ENCODE data around the gene ITPR1. TPM values are rescaled to one million over a fixed set of nuclear protein-coding genes. Genes with fewer than 3 reads are reported as not detected.

ITPR1 gene
- total RNA-seq, 2 donors from 2014 or later: 7.0 to 18.2 TPM

GRCh38 chr3:4716266-4716665 lies 223.1 kb downstream of the ITPR1 start:
- DNase-seq: no peak
- Histone ChIP-seq H3K36me3 (no peaks in the 10 kb centered on the region), H3K4me3 (no peak overlapping the region), H3K9ac (ENCODE audit: low read depth in 2 of 2, low read length in 2 of 2) (no peak overlapping the region), H3K27me3 (no peaks in the 10 kb centered on the region), H3K4me1 (peaks cover 13% of the 10 kb centered on the region), H3K27ac (no peak overlapping the region), H3K9me3 (no peaks in the 10 kb centered on the region)
- intact Hi-C loops (cut with DNase I): no loop called here
- TF ChIP-seq, protein P1, sequence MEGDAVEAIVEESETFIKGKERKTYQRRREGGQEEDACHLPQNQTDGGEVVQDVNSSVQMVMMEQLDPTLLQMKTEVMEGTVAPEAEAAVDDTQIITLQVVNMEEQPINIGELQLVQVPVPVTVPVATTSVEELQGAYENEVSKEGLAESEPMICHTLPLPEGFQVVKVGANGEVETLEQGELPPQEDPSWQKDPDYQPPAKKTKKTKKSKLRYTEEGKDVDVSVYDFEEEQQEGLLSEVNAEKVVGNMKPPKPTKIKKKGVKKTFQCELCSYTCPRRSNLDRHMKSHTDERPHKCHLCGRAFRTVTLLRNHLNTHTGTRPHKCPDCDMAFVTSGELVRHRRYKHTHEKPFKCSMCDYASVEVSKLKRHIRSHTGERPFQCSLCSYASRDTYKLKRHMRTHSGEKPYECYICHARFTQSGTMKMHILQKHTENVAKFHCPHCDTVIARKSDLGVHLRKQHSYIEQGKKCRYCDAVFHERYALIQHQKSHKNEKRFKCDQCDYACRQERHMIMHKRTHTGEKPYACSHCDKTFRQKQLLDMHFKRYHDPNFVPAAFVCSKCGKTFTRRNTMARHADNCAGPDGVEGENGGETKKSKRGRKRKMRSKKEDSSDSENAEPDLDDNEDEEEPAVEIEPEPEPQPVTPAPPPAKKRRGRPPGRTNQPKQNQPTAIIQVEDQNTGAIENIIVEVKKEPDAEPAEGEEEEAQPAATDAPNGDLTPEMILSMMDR (IDR thresholded peaks at IDR 0.05): no peak

- no peak for DNase-seq
- Histone ChIP-seq H3K27ac (no peak overlapping the region), H3K9me3 (no peaks in the 10 kb centered on the region), H3K9ac (ENCODE audit: low read depth in 2 of 2, low read length in 2 of 2) (no peak overlapping the region), H3K36me3 (no peaks in the 10 kb centered on the region), H3K27me3 (no peaks in the 10 kb centered on the region), H3K4me3 (no peak overlapping the region), H3K4me1 (peaks cover 9% of the 10 kb centered on the region)
- TF ChIP-seq, protein P1 (IDR thresholded peaks at IDR 0.05): no peak
- intact Hi-C loops (cut with DNase I): no loop called here
Observed at GRCh38 chr3:4716706-4717362, 223.7 kb downstream of the ITPR1 start.

DNA sequence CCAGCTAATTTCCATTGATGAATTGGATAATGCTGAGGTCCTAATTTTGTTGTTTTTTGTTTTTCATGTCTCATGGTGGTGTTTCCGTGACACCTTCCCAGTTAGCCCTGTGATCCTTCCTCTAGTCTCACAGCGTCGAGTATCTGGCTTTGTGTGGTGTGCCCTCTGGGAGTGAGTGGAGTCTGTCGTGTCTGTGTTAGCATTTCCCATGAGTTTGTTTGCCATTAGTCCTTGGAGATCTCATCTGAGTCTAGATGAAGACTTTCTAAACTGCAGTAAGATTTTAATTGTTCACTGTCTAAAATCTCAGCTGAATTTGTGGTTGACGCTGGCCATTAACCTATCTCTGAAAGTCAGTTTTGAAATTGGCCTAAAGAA lies 224.2 kb downstream of the ITPR1 start:
- H3K4me1 ChIP-seq: peaks cover 7% of the 10 kb centered on the region
- H3K36me3 ChIP-seq: no peaks in the 10 kb centered on the region
- no peak overlapping the region for H3K27ac ChIP-seq
- TF ChIP-seq, protein P1 (IDR thresholded peaks at IDR 0.05): no peak
- no peak overlapping the region for H3K9ac ChIP-seq (ENCODE audit: low read depth in 2 of 2, low read length in 2 of 2)
- DNase-seq: no peak
- intact Hi-C loops (cut with DNase I): no loop called here
- H3K9me3 ChIP-seq: no peaks in the 10 kb centered on the region
- H3K27me3 ChIP-seq: no peaks in the 10 kb centered on the region
- H3K4me3 ChIP-seq: no peak overlapping the region

DNA sequence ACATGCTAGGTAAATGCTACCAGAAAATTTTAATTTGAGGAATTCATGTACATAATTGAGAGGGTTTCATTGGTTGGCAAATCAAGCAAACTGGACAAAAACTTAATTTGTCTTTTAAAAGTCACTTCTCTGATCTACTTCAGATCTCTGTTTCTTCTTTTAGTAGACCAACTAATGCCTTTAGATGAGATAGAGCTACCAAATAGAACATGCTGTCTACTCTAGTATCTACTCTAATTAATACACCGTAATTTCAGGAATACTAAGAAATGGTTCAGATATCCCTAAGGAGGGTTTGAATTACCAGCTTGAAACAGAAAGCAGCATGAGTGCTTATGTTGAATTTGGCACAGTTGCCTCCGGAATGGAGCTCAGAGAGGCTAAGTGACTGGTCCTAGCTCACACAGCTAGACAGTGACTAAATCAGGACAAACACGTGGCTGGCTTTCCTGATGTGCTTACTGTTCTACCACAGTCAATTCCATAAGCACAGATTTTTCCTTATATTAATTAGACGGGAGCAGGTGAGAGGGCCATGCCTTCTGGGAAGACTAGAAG lies 225.1 kb downstream of the ITPR1 start:
- Histone ChIP-seq H3K9ac (ENCODE audit: low read depth in 2 of 2, low read length in 2 of 2) (no peak overlapping the region), H3K36me3 (no peaks in the 10 kb centered on the region), H3K4me3 (no peak overlapping the region), H3K9me3 (no peaks in the 10 kb centered on the region), H3K4me1 (peaks cover 7% of the 10 kb centered on the region), H3K27ac (peak overlapping the region; percentile 24), H3K27me3 (no peaks in the 10 kb centered on the region)
- intact Hi-C loops (cut with DNase I): no loop called here
- no peak for DNase-seq
- TF ChIP-seq, protein P1 (IDR thresholded peaks at IDR 0.05): no peak

DNA sequence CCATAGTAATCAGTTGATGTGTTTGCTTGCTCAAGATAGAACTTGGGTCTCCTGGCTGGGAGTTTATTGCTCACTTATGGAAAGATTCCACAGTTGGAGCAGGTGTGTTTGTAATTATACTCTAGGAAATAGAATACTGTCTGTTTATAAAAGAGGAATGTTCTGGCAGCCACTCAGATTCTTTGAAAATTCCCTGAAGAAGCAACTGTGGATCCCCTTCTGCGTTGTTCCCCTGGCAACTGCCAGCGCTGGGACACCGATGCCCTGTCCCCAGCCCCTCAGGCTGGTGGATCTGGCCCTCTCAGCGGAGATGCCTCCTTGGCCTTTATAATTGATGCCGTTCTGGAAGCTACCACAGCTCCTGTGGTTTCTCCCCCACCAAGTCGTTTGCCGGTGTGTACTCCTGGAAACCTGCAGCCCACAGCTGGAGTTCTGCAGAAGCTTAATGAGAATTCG lies 225.9 kb downstream of the ITPR1 start:
- intact Hi-C loops (cut with DNase I): no loop called here
- DNase-seq: no peak
- peaks cover 7% of the 10 kb centered on the region for H3K4me1 ChIP-seq
- peak overlapping the region; percentile 24 for H3K27ac ChIP-seq
- no peaks in the 10 kb centered on the region for H3K27me3 ChIP-seq
- no peaks in the 10 kb centered on the region for H3K9me3 ChIP-seq
- no peak overlapping the region for H3K4me3 ChIP-seq
- peak overlapping the region in 1 of 2 donors; percentile 36 for H3K9ac ChIP-seq (ENCODE audit: low read depth in 2 of 2, low read length in 2 of 2)
- no peaks in the 10 kb centered on the region for H3K36me3 ChIP-seq
- TF ChIP-seq, protein P1 (IDR thresholded peaks at IDR 0.05): no peak
